Uterus (tissue), 4 donors: ENCODE measurements around the gene PLCL1. TPM values are rescaled to one million over a fixed set of nuclear protein-coding genes. Genes with fewer than 3 reads are reported as not detected.

ENCODE experiments used
- DNase-seq, 2 donors: peaks; one replicate each; pipeline ENCODE4 v3.0.0-alpha.2; 2019 to 2020
- H3K27ac ChIP-seq, 2 donors: fragments of 200-600 bp; sonication (generic); 1 replicate in 1 of 2; 2 replicates in 1 of 2; pipeline ENCODE4 v1.5.1; 2016 to 2018
- H3K27me3 ChIP-seq, 2 donors: fragments of 200-600 bp; sonication (generic); one replicate each; pipeline ENCODE4 v1.5.1; 2018 to 2019; ENCODE audit warnings: control low read depth in 1 of 2
- H3K36me3 ChIP-seq, 2 donors: fragments of 200-600 bp; sonication (generic); one replicate each; pipeline ENCODE4 v1.5.1; 2019; ENCODE audit warnings: control low read depth in 1 of 2
- H3K4me1 ChIP-seq, 2 donors: fragments of 200-600 bp; sonication (generic); one replicate each; pipeline ENCODE4 v1.5.1; 2018 to 2019; ENCODE audit warnings: control low read depth in 1 of 2
- H3K4me3 ChIP-seq, 2 donors: fragments of 200-600 bp; sonication (generic); 1 replicate in 1 of 2; 2 replicates in 1 of 2; pipeline ENCODE4 v1.5.1; 2018 to 2019; ENCODE audit warnings: mild to moderate bottlenecking in 1 of 2
- H3K9me3 ChIP-seq, 2 donors: fragments of 200-600 bp; sonication (generic); one replicate each; pipeline ENCODE4 v1.5.1; 2019; ENCODE audit warnings: control low read depth in 1 of 2
- POLR2A ChIP-seq, 2 donors: fragments of 450-650 bp; IDR thresholded peaks; one replicate each; pipeline ENCODE4 v1.6.1; 2016; ENCODE audit warnings: antibody characterized with exemption in 2 of 2, mild to moderate bottlenecking in 1 of 2, moderate library complexity in 1 of 2
- intact Hi-C: fragments of 100-400 bp; cut with DNase I; formaldehyde crosslinking; loops from one replicate; pipeline ENCODE4 v1.15.1; 2023; ENCODE audit warnings: low total_unique reads
- total RNA-seq, 4 donors: library from RNA; depleted of rRNA in 3 of 4; stranded (reverse); fragments of >200 nt in 3 of 4; gene quantifications; one replicate each; pipeline versions ENCODE4 v1.1.0 to v1.2.4, GENCODE V29; 2014 to 2023
- TF ChIP-seq, protein P1 (sequence below), 4 experiments: fragments of 200-600 bp in 2 of 4; fragments of 450-650 bp in 2 of 4; sonication (generic) in 2 of 4; IDR thresholded peaks; one replicate each; pipeline ENCODE4 v1.5.1; 2016 to 2019; ENCODE audit warnings: antibody characterized with exemption in 4 of 4, mild to moderate bottlenecking in 2 of 4, moderate library complexity in 1 of 4
- donor health status: DM: yes; HTN: yes; CAD: no.

Gene PLCL1
- total RNA-seq, 4 donors from 2014 or later = 7.3 to 32.5 (median 15.0) TPM

DNA sequence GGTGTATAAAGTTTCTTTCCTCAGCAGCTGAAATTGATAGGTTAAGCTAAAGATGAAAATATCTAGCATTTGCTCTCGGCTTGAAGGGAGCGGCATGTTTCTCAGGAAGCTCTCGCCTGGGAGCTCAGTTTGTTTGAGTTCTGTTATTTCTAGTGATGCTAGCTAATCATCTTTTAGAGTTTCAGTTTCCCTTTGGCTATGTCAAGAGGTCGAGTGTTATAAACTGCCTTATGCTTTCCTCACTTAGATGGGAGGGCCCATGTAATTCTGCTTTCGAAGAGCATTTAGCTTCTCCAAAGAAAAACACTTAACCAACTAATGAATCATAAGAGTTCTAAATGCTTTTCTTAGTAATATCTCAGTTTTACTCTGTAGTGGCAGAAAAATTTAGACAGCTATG, 33.6 kb downstream of the PLCL1 start:
- no peaks in the 10 kb centered on the region for H3K36me3 ChIP-seq
- H3K27me3 ChIP-seq = no peaks in the 10 kb centered on the region
- H3K27ac ChIP-seq = peak overlapping the region; percentile 41 to 57
- H3K4me1 ChIP-seq = no peaks in the 10 kb centered on the region
- peak overlapping the region in 1 of 2 donors; percentile 10 for H3K4me3 ChIP-seq
- intact Hi-C loops = no loop called here
- no peak for DNase-seq
- TF ChIP-seq, protein P1, sequence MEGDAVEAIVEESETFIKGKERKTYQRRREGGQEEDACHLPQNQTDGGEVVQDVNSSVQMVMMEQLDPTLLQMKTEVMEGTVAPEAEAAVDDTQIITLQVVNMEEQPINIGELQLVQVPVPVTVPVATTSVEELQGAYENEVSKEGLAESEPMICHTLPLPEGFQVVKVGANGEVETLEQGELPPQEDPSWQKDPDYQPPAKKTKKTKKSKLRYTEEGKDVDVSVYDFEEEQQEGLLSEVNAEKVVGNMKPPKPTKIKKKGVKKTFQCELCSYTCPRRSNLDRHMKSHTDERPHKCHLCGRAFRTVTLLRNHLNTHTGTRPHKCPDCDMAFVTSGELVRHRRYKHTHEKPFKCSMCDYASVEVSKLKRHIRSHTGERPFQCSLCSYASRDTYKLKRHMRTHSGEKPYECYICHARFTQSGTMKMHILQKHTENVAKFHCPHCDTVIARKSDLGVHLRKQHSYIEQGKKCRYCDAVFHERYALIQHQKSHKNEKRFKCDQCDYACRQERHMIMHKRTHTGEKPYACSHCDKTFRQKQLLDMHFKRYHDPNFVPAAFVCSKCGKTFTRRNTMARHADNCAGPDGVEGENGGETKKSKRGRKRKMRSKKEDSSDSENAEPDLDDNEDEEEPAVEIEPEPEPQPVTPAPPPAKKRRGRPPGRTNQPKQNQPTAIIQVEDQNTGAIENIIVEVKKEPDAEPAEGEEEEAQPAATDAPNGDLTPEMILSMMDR (IDR thresholded peaks at IDR 0.05) = no peak
- no peak for TF ChIP-seq POLR2A (IDR thresholded peaks at IDR 0.05)
- H3K9me3 ChIP-seq = no peaks in the 10 kb centered on the region

DNA sequence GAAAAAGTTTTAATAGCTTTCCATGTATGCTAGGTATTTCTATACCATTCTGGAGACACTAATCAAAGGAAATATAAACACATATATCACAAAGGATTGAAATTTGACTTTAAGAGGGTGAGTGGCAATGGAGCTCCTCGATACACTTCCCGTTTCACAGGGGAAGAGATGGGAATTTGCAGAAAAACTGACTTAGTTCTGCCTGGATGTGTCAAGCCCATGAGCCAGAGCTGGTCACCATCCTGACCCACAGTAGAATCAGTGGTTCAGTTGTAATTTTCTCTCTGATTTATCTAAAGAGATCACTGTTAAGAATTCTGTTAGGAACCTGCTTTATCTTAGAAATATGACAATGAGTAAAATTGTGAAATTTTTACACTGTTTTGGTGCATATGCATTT, 34.2 kb downstream of the PLCL1 start:
- Histone ChIP-seq H3K4me3 (peak overlapping the region in 1 of 2 donors; percentile 10), H3K36me3 (no peaks in the 10 kb centered on the region), H3K27ac (peak overlapping the region; percentile 41 to 57), H3K9me3 (no peaks in the 10 kb centered on the region), H3K27me3 (no peaks in the 10 kb centered on the region), H3K4me1 (no peaks in the 10 kb centered on the region)
- intact Hi-C loops = no loop called here
- TF ChIP-seq, protein P1 (IDR thresholded peaks at IDR 0.05) = no peak
- no peak for TF ChIP-seq POLR2A (IDR thresholded peaks at IDR 0.05)
- DNase-seq = no peak

DNA sequence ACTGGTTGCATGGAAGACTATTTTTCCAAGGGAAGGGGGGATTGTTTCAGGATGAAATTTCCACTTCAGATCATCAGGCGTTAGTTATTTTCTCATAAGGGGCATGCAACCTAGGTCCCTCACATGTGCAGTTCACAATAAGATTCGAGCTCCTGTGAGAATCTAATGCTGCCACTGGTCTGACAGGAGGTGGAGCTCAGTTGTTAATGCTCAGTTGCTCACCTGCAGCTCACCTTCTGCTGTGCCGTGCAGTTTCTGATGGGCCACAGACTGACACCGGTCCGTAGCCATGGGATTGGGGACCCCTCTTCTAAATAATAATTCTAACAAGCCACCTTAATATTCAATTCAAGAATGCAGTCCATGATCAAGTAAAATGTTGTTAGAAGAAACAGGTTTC, 34.9 kb downstream of the PLCL1 start:
- TF ChIP-seq, protein P1 (IDR thresholded peaks at IDR 0.05) = no peak
- TF ChIP-seq POLR2A (IDR thresholded peaks at IDR 0.05) = no peak
- Histone ChIP-seq H3K27me3 (no peaks in the 10 kb centered on the region), H3K27ac (no peak overlapping the region), H3K4me3 (no peak overlapping the region), H3K9me3 (no peaks in the 10 kb centered on the region), H3K36me3 (no peaks in the 10 kb centered on the region), H3K4me1 (no peaks in the 10 kb centered on the region)
- no peak for DNase-seq
- intact Hi-C loops = no loop called here

DNA sequence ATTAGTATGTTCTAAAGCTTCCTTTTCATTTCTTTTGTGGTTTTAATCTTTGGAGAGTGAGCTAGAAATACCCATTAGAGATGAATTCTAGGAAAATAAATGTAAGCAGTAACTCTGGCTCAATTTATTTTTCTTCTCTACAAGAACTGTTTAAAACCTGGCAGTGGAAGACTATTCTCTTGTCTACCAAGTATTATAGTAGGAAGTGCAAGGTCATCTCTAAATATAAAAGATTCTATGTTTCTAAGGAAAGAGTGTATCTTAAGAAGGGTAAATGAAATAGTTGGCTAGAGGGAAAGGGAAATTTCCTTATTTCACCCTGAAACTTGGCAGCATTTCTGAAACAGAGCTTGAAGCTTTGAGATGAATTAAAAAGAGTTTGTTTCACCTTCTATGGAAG, 35.5 kb downstream of the PLCL1 start:
- H3K36me3 ChIP-seq = no peaks in the 10 kb centered on the region
- no peak overlapping the region for H3K27ac ChIP-seq
- intact Hi-C loops = no loop called here

DNA sequence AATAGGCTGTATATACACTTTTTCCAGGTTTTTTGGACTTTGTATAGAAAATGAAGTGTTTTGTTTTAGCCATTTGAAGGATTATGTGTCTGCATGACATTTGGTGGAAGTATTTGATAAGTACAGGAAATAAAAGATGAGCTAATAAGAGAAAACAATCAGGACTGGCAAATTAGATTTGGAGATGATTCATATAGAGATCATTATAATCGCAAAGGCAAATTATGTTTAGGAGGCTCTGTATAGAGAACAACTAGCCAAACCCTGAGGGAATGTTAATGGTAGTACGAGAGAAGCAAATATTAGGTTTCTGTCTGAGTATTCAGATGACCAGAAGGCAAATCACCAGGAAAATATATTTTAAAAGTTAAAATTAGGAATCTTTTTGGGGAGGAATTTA, 41.7 kb downstream of the PLCL1 start:
- no peaks in the 10 kb centered on the region for H3K27me3 ChIP-seq
- no peaks in the 10 kb centered on the region for H3K36me3 ChIP-seq
- no peaks in the 10 kb centered on the region for H3K4me1 ChIP-seq
- H3K27ac ChIP-seq = no peak overlapping the region
- no peak overlapping the region for H3K4me3 ChIP-seq
- intact Hi-C loops = no loop called here
- TF ChIP-seq, protein P1 (IDR thresholded peaks at IDR 0.05) = no peak
- TF ChIP-seq POLR2A (IDR thresholded peaks at IDR 0.05) = no peak
- no peaks in the 10 kb centered on the region for H3K9me3 ChIP-seq
- no peak for DNase-seq

More for the DNA sequence above, 35.5 kb downstream of the PLCL1 start:
- TF ChIP-seq, protein P1 (IDR thresholded peaks at IDR 0.05) = no peak
- no peak for TF ChIP-seq POLR2A (IDR thresholded peaks at IDR 0.05)
- H3K27me3 ChIP-seq = no peaks in the 10 kb centered on the region
- DNase-seq = no peak
- H3K9me3 ChIP-seq = no peaks in the 10 kb centered on the region
- H3K4me1 ChIP-seq = no peaks in the 10 kb centered on the region
- H3K4me3 ChIP-seq = no peak overlapping the region
